GM10266 (cell line): ENCODE results near the gene GJC2.

Experiments
- DNase-seq: peaks from one replicate; pipeline ENCODE4 v3.0.0; 2012; ENCODE audit errors: extremely low spot score
- CTCF ChIP-seq: IDR thresholded peaks from 2 replicates; pipeline ENCODE4 v1.5.1; 2012; ENCODE audit warnings: mild to moderate bottlenecking, low read depth; ENCODE audit not compliant: control insufficient read depth, insufficient read depth; ENCODE audit errors: missing control alignments

The GJC2 gene

GRCh38 chr1:228125185-228125584 lies 24.5 kb upstream of the GJC2 start:
- no peak for TF ChIP-seq CTCF
- DNase-seq, result no peak

DNA sequence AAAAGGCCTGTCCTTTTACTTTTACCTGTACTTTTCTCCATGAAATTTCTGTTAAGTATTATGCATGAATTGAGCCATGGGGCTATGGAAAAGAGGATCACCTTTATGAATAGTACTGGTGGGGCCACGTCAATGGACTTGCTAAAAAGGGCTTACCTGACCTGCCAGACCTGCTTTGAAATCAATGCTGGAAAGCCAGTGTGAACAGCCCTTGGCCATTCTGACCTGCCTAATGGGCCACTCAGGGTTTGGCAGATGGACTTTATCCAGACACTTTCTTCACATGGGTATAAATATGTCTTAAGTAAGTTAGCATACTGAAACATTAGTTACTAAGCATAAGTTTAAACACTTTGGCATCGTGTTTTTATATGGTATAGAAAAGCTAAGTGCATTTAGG lies 18.0 kb upstream of the GJC2 start:
- no peak for TF ChIP-seq CTCF
- no peak for DNase-seq

DNA sequence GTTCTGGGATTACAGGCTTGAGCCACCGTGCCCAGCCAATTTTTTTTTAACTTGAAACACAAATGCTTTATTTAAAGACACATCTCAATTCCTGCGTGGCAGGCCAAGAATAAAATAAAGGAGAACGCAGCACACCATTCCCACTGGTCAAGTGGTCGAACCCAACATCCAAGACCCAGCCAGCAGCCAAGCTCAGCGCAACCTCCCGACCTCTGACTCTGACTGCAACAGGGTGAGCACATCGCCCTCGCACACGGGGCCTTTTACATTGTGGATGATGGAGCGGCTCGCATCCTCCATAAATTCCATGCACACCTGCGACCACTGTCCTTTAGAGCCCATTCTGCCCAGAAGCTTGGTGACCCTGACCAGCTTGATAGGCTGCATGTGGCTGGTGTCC lies 15.1 kb upstream of the GJC2 start:
- no peak for DNase-seq
- TF ChIP-seq CTCF, result no peak

DNA sequence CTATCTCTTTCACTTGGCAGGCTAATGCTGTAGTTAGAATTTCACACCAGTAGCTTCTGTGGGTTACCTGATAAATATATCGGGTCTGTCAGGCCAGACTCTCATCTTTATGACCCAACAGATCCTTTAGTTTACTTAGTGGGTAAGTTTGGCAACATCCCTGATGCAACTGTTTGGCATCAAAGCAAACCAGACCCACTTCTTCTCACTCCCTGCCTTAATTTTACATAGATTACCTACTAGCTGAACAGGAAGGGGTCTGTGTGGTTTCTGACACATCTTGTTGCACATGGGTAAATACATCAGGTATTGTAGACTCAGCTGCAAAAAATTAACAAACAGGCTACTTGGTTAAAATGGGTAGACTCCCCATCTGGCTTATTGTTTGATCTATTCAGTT lies 12.8 kb upstream of the GJC2 start:
- DNase-seq, result no peak
- no peak for TF ChIP-seq CTCF

GRCh38 chr1:228139406-228139930 lies 10.3 kb upstream of the GJC2 start:
- no peak for TF ChIP-seq CTCF
- no peak for DNase-seq

DNA sequence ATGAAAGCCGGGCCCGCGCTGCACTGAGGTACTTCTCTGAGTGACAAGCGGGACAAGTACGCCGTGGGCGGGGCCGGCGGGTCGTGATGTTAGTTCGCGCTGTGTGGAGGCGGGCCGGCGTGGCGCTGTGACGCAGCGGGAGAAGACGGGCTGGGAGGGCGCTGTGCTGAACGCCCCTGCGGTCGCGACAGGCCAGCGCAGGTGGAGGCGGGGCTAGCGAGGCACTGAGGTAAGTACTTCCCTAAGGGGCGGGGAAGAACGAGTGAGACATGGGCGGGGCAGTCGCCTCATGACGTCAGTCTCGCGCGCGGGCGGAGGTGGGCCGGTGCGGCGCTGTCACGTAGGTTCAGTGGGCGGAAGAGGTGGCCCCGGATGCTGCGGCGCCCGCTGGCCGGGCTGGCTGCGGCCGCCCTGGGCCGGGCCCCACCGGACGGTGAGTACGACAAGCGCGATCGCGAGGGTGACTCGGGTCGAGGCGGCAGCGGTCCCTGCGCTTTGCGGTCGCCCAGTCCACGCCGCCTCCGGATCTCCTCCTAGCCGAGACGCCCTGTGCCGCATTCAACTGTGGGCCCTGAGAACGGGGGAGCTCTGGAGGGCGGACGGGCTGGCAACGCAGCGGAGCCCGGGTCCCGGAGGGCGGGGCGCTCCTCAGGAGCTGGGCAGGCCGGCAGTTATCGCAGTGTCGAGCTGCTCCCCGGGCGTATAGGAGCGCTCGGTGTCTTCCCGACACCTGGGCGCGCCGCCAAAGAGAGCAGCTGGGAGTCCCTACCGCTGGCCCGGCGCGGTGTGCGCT lies 9.6 kb upstream of the GJC2 start, which contains the start of gene GUK1:
TSS of gene GUK1 (plus strand) at position 349 of the 793 bp plus-strand sequence. CDS start at position 373, 24 bp downstream.
- peak; percentile 37 for TF ChIP-seq CTCF
- DNase-seq, result peak; percentile 99

DNA sequence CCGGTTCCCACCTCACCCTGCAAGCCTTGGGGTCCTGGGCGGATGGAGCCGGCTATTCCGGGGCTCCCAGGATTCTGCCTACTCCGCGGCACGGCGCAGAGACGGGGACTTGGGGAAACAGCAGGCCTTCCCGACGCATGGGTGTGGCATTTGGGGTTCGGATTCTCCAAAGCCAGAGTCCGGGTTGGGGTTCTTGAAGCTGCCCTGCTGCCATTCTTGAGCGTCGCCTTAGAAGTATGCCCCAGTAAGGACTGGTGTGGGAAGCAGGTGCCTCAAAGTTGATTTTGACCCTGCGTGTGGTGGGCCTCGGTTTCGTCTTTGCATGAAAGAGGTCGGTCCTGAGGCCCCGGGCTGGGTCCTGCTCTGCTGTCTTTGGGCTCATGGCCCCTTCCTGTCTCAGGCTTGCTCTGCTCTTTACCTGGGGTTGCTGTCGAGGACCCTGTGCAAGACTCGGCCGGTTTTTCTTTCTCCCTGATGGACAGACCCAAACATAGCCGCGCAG lies 9.0 kb upstream of the GJC2 start:
- TF ChIP-seq CTCF, result no peak
- no peak for DNase-seq
